Uterus (tissue), 2 donors: ENCODE results near the gene C20orf141.

Source experiments
- POLR2A ChIP-seq, 2 donors: fragments of 450-650 bp; IDR thresholded peaks; one replicate each; pipeline ENCODE4 v1.6.1; 2016; ENCODE audit warnings: antibody characterized with exemption in 2 of 2, mild to moderate bottlenecking in 1 of 2, moderate library complexity in 1 of 2
- TF ChIP-seq, protein P1 (sequence below), 4 experiments: fragments of 200-600 bp in 2 of 4; fragments of 450-650 bp in 2 of 4; sonication (generic) in 2 of 4; IDR thresholded peaks; one replicate each; pipeline ENCODE4 v1.5.1; 2016 to 2019; ENCODE audit warnings: antibody characterized with exemption in 4 of 4, mild to moderate bottlenecking in 2 of 4, moderate library complexity in 1 of 4

DNA sequence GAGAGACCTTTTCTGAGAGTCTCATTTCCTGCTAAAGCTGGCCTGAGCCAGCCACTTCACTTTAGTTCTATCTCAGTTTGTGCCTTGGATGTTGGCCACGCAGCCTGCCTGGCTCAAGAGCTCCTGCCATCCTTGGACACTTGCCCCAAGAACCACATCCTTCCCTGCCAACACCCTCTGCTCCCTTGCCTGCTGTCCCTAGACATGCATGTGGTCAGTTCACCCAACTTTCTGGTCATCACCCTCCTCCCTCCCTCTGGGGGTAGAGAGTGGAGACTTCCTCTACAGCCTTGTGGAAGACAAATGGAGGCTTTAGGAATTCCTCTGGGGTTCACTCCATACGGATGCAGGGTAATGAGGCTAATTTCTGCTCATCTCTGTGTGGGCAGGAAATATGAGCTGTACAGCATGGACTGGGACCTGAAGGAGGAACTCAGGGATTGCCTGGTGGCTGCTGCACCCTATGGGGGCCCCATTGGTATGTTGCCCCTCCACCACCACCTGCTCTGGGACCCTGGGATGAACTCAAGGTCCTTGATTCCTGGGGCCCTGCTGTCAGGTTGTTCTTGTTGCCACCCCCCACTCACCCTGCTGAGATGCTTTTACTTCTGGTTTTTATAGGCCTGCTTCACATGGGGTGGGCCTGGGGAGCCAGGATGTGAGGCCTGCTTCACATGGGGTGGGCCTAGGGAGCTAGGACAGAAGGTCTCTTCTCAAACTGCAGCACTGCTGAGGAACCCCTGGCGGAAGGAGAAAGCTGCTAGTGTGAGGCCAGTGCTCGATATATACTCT lies 44.7 kb downstream of the C20orf141 start:
- TF ChIP-seq, protein P1, sequence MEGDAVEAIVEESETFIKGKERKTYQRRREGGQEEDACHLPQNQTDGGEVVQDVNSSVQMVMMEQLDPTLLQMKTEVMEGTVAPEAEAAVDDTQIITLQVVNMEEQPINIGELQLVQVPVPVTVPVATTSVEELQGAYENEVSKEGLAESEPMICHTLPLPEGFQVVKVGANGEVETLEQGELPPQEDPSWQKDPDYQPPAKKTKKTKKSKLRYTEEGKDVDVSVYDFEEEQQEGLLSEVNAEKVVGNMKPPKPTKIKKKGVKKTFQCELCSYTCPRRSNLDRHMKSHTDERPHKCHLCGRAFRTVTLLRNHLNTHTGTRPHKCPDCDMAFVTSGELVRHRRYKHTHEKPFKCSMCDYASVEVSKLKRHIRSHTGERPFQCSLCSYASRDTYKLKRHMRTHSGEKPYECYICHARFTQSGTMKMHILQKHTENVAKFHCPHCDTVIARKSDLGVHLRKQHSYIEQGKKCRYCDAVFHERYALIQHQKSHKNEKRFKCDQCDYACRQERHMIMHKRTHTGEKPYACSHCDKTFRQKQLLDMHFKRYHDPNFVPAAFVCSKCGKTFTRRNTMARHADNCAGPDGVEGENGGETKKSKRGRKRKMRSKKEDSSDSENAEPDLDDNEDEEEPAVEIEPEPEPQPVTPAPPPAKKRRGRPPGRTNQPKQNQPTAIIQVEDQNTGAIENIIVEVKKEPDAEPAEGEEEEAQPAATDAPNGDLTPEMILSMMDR (IDR thresholded peaks at IDR 0.05) = no peak
- no peak for TF ChIP-seq POLR2A (IDR thresholded peaks at IDR 0.05)
